ENCODE data around the gene PEX16.

The PEX16 gene

DNA sequence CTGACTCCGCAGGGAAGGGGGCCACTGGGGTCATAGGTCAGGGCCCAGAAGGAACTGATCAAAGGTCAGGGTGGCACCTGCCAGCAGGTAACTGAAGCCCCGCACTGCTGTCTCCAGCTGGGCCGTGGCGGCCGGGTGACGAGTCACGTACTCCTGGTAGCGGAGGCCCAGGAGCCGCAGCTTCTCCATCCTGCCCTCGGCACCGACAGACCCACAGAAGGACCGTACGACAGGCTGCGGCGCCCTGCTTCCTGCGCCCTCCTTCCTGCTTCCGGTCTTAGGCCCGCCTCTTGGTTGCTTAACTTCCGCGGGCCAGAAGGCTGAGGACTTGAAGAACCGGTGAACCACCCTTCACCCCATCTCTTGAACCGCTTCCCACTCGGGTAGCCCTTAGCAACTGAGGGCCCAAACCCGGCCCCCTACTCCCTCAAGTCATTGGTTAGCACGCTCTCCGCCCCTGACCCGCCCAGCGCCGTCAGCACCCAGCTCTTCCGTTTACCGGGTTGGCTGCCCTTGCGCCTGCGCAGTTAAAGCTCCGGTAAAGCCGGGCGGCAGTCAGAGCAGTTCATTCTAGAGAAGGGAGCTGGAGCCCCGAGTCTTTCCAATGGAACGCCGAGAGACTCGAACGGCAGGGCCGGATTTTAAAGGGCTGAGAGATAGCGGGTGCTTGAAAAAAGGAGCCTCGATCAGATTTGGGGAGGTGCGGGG is at the start of gene PEX16:
Gene PEX16, minus strand, starts transcription at position 255 of the 708 bp plus-strand sequence. Its CDS starts 66 bp downstream, at position 189.
- DNase-seq = peak; percentile 97

DNA sequence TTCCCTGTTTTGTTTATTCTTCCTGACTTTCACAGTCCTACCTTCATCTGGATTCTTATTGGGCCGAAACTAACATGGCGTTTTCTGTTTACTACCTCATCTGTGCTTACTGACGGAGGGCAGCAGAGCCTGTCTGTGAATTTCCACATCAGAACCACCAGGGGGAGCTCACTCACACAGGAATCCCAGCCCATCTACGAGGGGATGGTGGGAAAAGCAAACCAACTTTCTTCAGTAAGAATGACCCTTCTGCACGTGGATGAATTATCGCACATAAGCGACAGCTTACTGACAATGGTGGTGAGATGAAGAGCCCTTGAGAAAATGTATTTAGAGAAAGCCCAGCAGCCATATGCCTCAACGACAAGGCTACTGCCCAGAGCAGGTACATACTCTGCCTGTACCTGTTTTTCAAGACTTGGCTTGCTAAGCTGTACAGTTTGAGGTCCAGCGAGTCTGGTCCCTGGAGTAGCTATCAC is 47.3 kb upstream of the PEX16 start:
- DNase-seq = peak; percentile 65

DNA sequence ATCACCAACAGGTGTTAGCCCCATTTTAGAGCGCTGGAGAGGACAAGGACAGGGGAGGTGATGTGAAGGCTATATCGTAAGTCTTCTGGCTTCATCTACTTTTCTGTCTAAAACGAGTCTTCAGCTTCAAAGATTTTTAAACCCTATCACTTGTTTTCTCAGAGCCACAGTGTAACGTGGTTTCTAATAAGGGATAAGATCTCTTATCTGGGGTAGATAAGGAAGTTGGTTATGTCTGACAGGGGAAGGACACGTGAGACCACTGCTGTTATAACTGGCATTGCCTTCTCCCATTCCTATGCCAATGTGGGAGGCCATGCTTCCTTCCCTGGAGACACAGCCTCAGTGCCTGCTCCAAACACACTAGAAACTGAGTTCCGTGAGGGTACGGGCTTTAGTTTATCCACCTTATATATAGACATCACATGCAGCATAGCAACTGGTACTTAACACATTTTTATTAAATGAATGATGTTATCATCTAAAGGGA is 44.1 kb upstream of the PEX16 start:
- DNase-seq = no peak

DNA sequence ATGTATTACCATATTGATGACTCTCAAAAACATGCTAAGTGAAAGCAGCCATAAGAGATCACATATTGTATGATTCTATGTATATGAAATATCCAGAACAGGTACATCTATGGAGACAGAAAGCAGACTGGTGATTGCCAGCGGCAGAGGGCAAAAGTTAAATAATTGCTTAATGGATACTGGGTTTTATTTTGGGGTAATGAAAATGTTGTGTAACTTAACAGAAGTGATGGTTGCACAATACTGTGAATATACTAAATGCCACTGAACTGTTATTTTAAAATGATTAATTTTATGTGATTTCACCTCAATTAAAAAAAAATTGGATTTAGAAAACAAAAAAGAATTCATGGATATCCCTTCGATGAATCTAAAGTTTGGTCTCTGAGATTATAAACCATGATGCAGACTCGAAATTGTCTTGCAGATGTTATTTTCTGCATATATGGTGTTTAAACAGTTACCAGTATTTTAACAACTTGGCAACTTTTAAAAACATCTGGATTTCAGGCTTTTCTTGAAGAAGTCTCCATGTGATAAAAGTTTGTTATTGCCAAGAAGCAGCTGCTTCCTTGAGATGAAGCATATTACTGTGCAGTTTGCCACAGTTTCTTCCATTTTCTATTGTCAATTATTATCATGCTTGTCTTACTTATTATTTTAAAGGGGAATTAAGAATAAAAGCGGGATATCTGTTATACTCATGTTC is 42.9 kb upstream of the PEX16 start:
- no peak for DNase-seq

DNA sequence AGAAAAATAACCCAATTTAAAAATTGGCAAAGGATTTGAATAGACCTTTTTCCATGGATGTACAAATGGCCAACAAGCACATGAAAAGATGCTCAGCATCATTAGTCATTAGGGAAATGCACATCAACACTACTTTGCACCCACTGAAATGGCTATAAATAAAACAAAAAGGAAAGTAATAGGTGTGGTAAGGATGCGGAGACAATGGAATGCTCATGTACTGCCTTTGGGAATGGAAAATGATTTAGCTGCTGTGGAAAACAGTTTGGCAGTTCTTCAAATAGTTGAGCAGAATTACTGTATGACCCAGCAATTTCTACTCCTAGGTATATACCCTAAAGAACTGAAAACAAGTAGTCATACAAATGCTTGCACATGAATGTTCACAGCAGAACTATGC is 42.2 kb upstream of the PEX16 start:
- no peak for DNase-seq

DNA sequence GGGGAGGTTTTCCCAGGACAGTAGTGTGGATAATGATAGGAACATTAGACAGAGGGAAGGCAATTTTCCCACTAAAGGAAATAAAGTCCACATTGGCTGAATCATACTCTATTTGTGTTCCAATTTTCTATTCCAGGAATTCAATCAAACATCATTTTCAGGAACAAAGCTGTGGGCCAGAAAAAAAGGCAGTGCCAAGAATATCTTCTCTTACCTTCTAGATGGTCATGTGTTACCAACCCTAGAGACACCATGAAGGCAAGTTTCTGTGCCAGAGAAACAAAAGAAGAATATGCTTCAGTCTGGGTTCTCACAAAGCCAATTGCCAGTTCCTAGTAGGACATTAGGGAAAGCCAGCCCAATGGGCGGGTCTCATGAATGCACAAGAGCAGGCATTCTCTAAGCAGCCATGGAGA is 32.3 kb upstream of the PEX16 start:
- no peak for DNase-seq

DNA sequence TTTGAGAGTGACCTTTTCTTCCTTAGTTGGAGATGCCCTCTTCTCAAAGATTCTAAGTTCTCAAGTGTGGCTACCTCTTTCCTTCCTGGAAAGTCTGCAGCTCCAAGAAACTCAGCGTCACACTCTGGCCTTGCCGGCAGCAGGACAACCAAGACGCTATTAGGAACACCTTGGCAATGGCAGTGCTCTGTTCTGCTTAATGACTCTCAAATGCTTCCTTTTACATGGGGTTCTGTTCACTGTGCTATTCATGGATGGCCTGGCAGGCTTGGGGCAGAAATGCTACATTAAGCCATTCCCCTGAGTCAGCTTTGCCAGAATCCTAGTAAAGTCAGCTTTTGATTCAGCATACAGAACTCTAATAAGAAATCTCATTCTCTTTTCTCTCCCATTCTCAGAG is 30.7 kb upstream of the PEX16 start:
- no peak for DNase-seq

DNA sequence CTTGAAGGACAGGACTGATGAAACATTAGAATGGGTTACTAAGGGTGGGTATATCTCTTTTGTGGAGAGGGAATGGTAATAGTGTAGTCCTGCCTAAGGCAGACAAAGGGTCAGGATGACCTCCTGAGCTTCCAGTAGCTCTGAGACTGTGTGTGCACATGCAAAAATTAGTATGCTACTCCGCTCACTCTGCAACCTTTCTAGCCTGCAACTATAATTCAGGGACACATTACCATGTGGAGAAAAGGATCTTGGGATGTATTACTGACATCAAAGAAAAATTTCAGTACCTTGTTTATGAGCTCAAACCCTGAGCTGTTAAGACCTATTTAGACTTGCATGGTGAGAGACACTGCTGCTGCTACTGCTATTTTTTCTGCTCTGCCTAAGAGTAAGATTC is 30.2 kb upstream of the PEX16 start:
- DNase-seq = no peak

DNA sequence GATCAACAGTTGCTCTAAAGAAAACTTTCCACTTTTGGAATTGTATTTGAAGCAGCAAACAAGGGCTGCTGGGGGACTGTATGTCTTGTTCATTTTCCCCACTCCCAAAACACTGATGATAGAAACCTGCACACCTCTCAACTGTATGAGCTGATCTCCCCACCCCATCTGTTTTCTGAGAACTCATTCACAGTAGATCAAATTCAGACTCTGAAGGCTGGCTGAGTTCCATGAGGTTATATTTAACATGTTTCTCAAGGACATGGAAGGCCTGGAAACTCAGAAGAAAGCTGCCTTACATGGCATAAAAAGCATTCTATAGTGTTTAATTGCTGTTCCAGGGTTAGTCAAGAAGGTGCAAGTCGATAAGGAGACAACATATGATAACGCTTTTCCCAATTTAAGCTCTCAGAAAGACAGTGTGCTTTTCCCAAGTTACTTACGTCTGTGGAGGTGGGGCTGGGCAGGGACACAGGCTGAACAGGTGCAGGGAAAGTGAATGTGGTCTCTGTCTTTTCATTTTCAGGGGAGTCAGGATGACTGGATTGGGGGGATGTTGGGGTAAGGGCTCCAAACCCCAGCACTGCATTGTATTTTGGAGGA is 27.8 kb upstream of the PEX16 start:
- no peak for DNase-seq

DNA sequence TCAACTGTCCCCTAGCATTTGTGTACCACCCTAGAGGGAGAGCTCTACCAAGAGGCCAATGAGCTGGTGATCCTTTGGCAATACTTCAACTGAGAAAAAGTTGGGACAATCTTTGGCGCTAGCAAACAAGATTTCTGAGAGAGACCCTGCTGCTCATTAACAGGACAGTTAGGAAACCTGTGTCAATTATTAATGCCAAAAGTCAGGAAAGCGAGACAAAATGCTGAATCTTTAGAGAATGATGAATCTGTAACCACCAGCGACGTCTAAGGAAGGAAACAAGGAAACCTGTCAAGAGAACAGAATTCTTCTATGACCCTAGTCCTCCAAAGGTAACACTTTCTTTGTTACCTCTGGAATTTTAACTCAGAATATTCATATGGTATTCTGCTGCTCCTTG is 24.7 kb upstream of the PEX16 start:
- no peak for DNase-seq

DNA sequence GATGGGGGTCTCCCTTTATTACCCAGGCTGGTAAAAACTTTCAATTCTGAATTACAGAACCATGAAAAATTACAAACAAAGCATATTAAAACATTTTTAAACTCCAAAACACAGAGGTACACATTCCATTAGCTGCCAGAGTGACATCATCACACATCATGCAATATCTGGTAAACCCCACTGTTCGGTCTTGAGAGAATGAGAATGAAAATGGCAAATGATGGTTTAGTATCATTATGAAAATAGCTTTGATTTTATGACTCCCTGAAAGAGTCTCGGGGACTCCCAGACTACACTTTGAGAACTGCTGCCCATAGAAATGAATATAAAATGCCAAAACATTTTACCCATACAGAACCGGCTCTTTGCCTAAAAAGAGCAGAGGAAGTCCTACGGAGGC is 23.6 kb upstream of the PEX16 start:
- DNase-seq = no peak

DNA sequence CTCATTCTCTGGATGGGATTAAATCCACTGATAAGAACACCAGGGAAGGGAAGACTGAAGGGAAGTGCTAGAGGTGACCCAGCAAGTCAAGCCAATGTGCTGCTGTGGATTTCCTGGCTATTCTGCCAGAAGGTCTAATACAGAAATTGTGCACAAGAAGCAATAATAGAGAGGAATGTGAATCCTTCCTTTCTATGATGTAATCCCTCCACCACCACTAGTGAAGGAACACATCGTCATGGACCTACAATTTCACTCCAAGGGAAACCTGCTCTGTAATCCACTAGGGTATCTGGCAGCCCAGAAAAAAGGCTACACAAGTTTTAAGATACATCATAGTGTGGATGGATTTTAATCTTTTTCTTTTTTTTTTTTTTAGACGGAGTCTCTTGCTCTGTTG is 22.2 kb upstream of the PEX16 start:
- no peak for DNase-seq

DNA sequence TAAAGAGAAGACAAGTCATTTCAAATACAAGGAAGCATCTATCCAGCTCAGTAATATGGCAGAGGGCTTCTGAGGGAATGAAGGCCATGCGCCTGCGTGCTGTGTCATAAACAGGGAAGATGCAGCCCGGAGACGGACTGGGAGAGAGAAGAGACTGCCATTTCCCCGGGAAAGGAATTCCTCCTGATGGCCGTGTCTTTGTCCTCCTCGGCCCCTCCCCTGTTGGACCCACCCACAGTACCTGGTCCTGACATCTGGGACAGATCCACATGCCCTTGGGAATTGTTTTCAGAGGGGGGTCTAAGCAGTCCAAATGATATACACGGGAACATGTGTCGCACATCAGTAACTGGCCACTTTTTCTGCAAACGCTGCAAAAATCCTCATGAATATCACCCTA is 20.2 kb upstream of the PEX16 start:
- no peak for DNase-seq

DNA sequence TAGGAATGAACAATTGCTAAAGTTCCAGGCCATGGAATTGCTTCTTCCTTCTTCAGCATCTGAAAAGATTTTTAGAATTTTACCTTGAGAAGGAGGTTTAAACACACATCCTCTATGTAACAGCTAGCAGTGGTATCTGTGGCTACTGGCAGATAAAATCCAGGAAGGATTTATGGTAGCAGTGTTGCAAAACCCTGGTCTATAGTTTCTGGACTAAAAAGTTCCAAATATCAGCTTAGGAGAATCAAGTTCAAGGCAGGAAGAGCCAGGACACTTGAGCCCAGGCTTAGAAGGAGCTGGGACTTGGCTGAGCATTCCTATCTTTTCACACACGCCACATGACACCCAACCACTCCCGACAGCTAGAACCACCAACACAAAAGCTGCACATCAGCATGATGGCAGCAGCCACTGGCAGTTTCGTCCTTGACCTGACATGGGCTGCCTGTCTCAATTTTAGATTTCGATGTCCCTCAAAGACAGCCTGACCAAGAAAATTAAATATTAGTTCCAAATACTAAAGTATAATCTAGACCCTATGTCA is 18.9 kb upstream of the PEX16 start:
- no peak for DNase-seq

DNA sequence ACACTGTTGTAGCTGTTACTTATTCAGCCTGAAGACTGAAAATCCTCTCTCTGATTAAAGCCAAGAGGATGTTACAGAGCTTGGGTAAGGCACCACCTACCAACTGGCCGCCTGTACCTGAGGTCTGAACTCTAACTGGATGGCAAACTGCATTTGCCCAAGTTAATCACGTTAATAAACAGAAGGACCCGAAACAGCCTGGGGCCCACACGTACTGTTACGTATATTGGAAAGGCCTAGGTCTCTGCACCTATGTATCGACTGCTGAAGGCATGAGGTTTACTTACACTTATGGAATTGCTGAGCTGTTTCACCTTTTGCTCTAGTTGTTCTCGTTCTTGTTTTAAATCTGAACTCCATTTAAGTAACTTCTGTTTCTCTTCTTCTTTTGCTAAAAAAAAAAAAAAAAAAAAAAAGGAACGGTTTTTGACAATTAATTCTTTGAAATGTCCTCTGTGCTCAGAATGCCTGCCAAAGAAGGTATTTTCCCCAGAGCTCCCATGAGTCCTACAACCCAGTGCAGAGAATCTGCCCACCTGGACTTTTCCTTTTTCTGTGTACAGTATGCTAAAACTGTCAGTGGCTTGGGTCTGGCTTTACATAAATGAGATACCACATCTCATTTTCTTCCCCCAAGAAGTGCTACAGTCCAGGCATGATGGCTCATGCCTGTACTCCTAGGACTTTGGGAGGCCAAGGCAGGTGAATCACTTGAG is 17.8 kb upstream of the PEX16 start:
- DNase-seq = no peak

DNA sequence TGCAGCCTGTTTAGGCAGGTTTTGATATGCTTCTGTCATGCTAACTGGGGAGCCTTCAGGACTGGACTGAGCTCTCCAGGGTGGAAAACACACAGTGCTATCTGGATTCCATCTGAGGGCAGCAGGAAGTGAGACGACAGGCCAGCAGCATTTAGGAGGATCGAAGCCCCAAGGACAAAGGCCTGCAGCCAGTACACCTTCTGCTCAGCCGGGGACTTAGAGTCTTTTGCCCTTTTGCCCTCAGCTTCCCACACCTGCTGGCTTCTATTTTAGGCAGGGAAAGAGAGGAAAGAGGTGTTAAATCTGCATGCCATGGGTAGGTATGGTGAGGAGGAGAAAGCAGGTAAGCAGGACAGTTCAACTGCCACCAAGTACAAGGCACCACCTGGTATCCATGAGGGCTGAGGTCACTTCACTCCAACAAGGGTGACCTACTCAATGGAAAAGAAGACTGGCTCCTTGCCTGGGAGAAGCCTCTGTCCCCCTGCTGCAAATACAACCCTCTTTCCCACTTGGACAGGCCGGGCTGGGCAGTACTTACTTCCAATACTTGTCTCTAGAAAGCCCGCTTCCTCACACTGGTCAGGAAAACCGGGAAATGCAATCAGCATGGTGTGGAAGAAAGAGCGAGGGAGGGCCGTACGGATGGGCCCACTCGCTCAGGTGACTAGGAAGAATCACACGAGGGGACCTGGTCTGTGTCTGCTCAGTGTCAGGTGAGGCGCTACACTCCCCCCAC is 17.1 kb upstream of the PEX16 start:
- DNase-seq = no peak

DNA sequence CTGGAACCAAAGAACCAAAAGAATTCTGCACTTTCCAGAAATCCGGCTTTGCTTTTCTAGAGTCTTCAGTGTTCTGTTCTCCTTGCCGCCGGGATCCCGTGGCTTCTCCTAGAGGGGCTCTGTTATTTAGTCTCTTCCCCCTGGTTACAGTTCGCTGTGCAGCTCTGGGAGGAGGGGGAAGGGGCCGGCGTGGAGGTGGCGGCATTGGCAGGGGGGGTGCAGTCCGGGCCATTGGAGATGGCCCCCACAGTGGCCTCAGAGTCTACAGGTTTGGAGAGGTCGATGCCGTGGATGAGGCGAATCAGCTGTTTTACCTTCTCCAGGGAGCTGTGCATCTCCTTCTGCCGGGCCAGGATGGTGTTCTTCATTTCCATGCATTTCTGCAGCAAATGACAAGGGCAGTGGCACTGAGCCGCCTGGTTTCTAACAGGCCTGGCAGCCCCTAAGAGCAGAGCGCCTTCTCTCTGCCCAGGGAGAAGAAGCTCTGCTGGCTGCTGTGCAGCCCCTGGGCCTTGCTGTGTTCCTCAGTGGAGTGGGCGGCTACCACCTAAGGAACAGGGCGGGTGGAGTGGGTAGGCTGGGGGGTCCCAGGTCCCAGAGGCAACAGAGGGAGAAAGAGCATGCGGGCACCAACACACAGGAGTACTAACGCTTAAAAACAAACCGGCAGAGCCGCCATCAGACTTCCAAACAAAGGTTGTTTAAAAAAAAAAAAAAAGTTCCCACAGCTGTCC is 16.3 kb upstream of the PEX16 start:
- no peak for DNase-seq

DNA sequence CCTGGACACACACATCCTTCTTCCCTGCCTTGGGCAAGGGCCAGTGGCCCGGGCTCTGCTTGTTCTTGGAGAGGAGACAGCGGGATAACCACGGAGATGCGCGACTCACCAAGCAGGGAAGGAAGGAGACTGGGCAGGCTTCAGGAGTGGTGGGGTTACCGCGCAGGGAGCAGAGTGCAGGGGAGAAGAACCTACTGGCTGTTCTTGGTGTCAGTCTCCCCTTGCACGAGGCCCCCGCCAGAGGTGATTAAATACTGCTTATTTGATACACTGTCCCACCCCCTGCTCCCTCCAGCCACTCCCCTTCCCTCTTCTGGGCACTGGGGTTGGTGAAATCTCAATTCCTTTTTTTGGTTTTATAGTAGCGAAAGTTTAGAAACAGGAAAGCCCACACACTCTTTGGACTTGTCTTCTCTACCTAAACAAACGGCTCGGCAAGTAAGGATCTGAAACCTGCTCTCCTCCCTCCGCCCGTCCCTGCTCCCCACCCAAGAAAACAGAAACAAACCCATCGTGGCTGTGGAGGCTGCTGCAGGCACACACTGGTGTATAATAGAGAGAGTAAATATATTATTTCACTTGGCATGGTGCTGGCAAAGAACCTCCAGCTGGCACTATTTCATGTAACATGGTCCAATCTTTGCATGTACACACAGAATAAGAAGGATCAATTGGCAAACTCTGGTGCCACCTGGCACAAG is 15.6 kb upstream of the PEX16 start:
- DNase-seq = no peak

DNA sequence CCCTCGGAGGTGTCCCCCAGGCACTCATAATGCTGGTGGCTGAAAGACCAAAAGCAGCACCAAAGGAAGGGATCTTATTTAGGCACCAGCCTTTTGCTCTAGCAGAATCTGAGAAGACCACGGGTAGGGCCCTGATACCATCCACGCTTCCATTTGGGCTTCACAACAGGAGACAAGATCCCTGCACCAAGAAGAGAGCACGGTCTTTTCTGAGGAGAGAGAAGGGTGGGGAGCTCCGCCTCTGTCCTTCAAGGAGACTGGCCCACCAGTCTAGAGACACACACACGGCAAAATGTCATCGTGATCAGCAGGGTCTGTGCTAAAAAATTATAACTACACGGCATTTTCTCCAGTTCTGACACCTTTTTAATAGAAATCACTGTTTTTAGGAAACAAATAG is 14.5 kb upstream of the PEX16 start:
- DNase-seq = no peak

DNA sequence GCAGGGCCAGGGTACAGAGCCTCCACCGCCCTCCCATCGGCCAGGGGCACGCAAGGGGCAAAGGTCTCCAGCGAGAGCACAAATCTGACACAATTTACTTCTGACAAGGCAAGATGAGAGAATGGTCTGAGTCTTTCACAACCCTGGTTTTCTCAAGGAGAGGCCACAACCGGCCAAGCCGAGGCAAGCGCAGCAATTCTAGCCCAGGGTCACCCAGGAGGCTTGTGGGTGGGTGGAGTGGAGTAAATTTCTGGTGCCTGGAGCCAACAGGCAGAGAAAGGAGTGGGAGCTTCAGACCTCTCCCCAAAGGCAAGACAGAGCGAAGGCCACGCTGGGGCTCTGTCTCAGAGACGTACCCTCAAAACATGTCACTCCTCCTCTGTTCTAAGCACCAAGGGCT is 14.1 kb upstream of the PEX16 start:
- DNase-seq = no peak

Data from NCI-H2029 (cell line).